ENCODE results near the gene ITGB1BP2.
"Not testable (repeated sequence)": the region's sequence is repeated elsewhere in the genome, so short reads cannot be mapped to it uniquely, and the experiment has no call there.

ITGB1BP2 gene

DNA sequence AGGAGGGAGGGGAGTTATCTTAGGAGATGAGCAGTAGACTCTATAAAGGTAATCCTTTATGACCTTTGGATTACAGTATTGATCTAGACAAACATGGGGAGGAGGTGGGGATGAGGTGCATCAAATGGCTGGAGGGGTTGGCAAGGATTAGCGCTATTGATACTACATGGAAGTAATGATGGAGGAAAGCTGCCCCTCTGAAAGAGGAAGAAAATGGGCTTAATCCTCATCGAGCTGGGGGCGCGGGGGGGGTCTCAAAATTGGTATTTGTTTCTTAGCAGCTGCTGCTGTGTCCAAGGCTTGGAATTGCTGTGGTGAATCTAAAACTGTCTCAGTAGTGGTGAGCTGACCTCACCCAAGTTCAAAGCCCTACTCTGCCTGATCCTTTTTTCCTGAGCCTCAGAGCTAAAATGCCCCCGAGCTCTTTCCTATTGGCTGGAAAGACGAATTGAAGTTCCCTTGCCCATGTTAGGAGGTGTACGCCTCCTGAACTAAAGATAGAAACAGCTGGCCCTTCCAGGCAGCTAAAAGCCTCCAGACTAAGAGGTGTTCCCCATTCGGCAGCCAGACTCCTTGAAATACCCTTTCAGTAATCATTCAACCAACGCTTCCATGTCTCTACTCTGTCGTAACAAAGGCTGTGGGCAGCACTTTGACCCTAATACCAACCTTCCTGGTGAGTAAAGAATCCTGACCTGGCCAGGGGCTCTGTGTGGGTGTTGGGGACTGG lies at the start of gene ITGB1BP2:
TSS of gene ITGB1BP2 (plus strand) at position 556 of the 730 bp plus-strand sequence. CDS start at position 613, 57 bp downstream.
- no peak for DNase-seq (ENCODE audit: low spot score)

DNA sequence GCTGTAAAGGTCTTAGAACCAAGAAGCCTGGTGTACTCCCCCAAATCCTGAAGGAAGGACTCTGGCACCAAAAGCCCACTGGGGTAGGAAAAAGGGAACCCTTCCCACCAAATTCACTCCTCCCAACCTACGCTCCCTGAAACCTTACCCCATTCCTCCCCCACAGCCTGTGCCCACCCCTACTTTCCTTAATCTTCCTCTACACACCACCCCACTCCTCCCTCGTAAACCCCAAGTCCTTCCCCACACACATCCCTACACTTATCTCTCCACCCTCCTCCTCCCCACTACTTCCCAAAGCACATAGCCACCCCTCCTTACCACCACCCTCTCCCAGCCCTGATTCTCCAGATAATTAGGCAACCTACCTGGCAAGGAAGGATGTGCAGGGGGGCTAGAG lies 49.3 kb upstream of the ITGB1BP2 start:
- DNase-seq (ENCODE audit: low spot score) = no peak

DNA sequence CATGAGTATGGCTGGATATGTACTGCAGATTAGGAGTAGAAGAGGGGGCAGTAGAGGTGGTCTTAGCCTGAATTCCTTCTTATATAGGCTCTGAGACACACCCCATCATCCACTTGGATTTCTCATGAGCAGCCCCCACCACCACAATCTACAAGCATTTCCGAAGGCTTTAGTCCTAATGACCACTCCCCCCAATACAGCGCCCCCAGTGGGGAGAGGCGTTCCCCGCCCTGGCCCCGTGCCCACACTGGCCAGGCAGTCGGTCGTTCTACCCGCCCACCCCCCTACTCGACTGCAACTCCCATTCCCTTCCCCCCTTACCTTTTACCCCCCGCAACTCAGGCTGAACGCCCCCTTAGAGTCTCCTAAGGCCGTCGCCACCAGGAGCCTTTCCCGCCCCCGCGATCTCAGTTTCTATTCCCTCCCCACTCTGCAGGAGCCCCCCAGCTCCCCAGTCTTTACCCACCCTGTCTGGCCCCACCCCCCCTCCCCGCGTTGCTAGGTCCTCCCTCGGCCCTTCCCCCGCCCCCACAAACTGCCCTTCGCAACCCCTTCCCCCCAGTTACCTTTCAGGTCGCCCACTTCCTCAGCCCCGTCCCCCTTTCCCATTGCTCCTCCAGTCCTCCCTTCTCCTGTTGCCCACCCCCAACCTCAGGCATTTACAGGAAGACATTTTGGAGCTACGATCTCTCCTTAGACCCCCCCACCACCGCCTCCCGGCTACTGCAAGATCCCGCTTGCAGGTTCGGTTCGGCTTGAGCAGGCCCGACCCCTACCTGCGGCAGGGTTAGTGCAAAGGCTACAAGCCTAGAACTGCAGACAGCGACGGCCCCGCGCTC lies 48.1 kb upstream of the ITGB1BP2 start:
- DNase-seq (ENCODE audit: low spot score) = peak; percentile 18

- peak; percentile 74 for DNase-seq (ENCODE audit: low spot score)
Observed at GRCh38 chrX:71254092-71254963, 47.2 kb upstream of the ITGB1BP2 start, which contains the start of gene ZMYM3. ZMYM3 (minus strand) TSS chrX:71254140; CDS start chrX:71253255, 885 bp downstream.

DNA sequence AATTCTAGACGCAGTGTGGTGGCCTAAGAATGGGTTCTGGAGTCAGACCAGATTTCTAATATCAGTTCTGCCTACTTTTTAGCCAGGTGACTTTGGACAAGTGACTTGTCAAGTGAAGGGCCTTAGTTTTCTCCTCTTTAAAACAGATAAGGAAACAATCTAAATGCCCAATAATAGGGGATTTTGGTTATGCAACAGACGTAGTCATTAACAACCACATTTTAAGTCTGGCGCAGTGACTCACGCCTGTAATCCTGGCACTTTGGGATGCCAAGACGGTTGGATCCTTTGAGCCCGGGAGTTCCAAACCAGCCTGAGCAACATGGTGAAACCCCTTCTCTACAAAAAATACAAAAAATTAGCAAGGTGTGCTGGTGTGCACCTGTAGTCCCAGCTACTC lies 45.5 kb upstream of the ITGB1BP2 start:
- DNase-seq (ENCODE audit: low spot score) = no peak

- DNase-seq (ENCODE audit: low spot score) = no peak
Observed at GRCh38 chrX:71256856-71257255, 44.7 kb upstream of the ITGB1BP2 start.

- DNase-seq (ENCODE audit: low spot score) = not testable (repeated sequence)
Observed at GRCh38 chrX:71268624-71269023, 32.9 kb upstream of the ITGB1BP2 start.

DNA sequence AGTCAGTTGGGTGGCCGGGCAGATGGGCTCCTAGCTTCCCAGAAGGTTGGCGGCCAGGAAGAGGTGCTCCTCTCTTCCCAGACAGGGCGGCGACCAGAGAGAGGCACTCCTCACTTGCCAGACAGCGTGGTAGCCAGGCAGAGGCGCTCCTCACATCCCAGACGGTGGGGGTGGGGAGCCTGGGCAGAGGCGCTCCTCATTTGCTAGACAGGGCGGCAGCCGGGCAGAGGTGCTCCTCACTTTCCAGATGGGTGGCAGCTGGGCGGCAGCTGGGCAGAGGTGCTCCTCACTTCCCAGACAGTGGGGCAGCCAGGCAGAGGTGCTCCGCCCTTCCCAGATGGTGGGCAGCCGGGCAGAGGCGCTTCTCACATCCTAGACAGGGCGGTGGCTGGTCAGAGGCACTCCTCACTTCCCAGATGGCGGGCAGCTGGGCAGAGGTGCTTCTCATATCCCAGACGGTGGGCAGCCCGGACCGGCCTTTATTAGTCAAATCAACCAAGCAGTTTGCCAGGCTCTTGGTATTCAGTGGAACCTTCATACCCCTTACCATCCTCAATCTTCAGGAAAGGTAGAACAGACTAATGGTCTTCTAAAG lies 31.7 kb upstream of the ITGB1BP2 start:
- DNase-seq (ENCODE audit: low spot score) = no peak

GRCh38 chrX:71272313-71272712 lies 29.2 kb upstream of the ITGB1BP2 start:
- DNase-seq (ENCODE audit: low spot score) = not testable (repeated sequence)

GRCh38 chrX:71281300-71281699 lies 20.2 kb upstream of the ITGB1BP2 start:
- DNase-seq (ENCODE audit: low spot score) = not testable (repeated sequence)

DNA sequence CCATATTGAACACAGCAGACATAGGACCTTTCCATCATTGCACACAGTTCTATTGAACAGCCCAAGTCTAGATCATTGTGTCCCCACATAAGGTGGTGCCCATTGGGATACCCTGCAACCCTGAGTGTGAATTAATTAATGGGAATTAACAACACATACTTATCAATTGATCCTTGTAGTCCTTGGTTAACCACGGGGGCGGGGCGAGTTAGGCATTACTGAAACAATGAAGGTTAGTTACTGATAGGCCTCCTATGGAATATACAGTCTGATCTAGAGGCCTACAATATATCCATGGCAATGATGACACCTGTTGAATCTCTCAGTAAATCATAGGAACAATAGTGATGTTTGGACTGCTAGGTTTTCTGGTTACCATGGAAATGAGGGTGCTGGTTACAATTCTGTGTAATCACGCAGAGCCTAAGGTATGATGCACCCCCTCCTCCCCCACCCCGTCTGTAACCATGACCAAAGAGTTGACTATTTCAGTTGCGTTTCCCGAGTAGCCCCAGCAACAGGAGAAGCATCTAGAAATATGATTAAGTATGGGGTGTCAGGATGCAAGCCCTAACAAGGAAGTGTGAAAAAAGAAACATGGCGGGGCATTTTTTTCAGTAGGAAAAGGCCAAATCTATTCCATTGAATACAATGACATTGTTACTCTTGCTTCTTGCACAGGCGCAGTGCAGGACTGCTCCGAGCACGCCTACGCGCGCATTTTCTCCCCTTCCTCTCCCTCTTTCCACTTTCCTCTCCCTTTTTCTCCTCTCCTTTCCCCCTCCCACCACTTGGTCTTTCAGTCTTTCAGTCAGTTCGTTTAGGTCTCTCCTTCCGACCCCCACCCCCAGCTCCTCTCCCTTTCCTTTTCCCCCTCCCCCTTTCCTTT lies 18.8 kb upstream of the ITGB1BP2 start:
- DNase-seq (ENCODE audit: low spot score) = peak; percentile 58

DNA sequence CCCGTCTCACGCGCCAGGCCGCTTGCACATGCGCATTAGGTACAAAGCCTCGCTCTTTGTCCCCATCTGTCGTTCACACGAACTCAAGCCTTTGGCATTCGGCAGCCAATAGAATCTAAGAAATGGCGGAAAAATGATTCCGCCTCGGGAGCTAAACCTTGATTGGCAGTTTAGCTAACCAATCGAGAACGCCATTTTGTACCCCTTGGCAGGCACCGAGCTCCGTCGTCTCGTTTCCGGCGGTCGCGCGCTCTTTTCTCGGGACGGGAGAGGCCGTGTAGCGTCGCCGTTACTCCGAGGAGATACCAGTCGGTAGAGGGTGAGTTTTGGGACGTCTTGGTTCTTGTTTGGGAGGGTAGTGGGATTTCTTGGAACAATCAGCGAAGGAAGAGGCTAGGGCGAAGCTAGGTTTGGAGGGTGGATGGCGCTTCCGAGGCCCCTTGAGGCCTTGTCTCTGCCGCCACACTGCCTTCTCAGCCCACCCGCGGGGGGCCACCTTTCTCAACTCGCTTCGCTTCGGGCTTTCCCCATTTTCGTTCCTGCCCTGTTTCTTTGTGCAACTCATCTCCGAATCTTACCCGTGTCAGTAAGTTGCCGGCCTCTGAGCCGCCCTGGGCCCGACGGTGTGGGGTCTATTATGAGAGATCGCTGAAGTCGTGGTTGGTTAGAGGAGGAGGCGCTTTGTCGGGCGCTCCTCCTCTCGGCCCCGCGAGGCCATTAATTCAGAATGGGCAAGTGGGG lies 18.0 kb upstream of the ITGB1BP2 start, which contains the start of gene NONO:
TSS of gene NONO (plus strand) at position 233 of the 741 bp plus-strand sequence. CDS start 7,003 bp downstream, outside the sequence.
- DNase-seq (ENCODE audit: low spot score) = peak; percentile 93

DNA sequence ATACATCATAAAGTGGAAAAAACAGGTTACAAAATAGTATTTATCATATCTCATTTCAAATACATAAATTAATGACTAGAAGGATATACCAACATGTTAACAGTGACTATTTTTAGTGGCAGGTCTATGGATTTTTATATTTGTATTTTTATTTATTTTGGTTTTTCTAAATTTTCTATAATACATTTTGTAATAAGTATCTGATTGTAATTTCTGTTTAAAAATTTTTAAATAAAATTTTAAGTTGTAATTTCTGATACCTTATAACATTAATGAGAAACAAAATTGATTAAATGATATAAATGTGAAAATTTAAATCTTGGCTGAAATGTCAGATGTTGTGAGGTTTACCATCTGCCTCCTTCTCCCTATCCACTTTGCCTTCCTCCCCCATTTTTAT lies 15.6 kb upstream of the ITGB1BP2 start:
- no peak for DNase-seq (ENCODE audit: low spot score)

GRCh38 chrX:71291381-71291780 lies 10.2 kb upstream of the ITGB1BP2 start:
- no peak for DNase-seq (ENCODE audit: low spot score)

DNA sequence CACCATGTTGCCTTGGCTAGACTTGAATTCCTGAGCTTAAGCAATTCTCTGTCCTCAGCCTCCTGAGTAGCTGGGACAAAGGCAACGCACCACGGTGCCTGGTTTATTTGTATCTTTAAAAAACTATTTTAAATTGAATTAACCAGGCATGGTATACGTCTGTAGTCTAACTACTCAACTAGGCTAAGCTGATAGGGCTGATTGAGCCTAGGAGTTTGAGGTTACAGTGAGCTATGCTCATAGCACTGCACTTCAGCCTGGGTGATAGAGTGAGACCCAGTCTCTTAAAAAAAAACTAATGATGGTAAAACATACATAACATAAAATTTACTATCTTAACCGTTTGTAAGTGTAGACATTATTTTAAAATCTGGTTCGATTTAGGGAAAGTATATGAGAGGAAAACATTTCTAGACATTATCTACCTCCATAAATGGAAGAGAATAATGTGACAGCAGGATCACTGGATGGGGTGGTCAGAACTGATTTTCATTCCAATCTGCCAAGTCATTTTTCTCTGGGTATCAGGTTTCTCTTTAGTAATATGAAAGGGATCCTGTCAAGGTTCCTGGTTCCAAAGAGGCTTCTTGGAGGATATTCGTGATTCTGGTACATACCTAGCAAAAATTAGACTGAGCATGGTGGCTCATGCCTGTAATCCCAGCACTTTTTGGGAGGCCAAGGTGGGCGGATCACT lies 8.7 kb upstream of the ITGB1BP2 start:
- DNase-seq (ENCODE audit: low spot score) = no peak

DNA sequence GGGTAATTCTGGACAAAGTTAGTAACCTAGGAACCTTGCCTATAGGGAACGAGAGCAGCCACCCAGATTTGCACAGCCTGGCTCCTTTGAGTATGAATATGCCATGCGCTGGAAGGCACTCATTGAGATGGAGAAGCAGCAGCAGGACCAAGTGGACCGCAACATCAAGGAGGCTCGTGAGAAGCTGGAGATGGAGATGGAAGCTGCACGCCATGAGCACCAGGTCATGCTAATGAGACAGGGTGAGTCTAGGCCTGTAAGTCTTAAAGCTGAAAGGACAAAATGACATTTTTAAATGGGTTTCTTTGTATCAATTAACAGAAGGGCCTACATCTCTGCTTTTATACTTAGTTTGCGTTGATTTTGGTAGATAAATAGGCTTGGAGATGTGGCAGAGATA lies 4.7 kb upstream of the ITGB1BP2 start:
- no peak for DNase-seq (ENCODE audit: low spot score)

GRCh38 chrX:71298119-71298518 lies 3.4 kb upstream of the ITGB1BP2 start:
- DNase-seq (ENCODE audit: low spot score) = no peak

DNA sequence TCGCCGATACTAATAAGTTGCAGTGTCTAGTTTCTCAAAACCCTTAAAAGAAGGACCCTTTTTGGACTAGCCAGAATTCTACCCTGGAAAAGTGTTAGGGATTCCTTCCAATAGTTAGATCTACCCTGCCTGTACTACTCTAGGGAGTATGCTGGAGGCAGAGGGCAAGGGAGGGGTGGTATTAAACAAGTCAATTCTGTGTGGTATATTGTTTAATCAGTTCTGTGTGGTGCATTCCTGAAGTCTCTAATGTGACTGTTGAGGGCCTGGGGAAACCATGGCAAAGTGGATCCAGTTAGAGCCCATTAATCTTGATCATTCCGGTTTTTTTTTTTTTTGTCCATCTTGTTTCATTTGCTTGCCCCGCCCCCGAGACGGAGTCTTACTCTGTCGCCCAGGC lies 1.5 kb upstream of the ITGB1BP2 start:
- DNase-seq (ENCODE audit: low spot score) = not testable (repeated sequence)

DNA sequence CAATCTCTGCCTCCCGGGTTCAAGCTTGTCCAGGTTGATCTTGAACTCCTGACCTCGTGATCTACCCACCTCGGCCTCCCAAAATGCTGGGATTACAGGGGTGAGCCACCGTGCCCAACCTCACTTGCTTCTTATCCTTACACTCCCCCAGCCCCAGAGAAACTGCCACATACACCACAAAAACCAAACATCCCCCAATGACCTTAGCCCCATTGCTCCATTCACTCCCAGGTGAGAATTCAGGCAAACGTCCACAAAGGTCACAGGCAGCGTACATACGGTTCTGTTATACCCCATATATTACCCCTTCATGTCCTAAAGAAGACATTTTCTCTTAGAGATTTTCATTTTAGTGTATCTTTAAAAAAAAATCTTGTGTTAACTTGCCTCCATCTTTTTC lies 1.1 kb upstream of the ITGB1BP2 start:
- DNase-seq (ENCODE audit: low spot score) = not testable (repeated sequence)
